ENCODE results near the gene GOLGA8M.
"Not testable (repeated sequence)": the region's sequence is repeated elsewhere in the genome, so short reads cannot be mapped to it uniquely, and the experiment has no call there.

Gene GOLGA8M

GRCh38 chr15:28693021-28693420, 19.2 kb downstream of the GOLGA8M start:
- H3K4me3 ChIP-seq (ENCODE audit: low read length in 2 of 2); H2AK5ac ChIP-seq (ENCODE audit: low read depth, low read length); H3K4me1 ChIP-seq (ENCODE audit: control insufficient read depth in 2 of 2, insufficient read depth in 1 of 2, low read depth in 1 of 2, low read length in 2 of 2); H3K79me1 ChIP-seq (ENCODE audit: low read depth, low read length); H2BK120ac ChIP-seq (ENCODE audit: low read depth, low read length); H3K4me2 ChIP-seq (ENCODE audit: insufficient read depth, low read length, poor library complexity, severe bottlenecking); H3K9me3 ChIP-seq (replicated peaks in 1 of 2; ENCODE audit: control insufficient read depth in 2 of 2, insufficient read depth in 1 of 2, low read depth in 1 of 2, low read length in 2 of 2); H3K18ac ChIP-seq (ENCODE audit: low read length); H2BK15ac ChIP-seq (ENCODE audit: low read length); DNase-seq (ENCODE audit: low spot score); H4K8ac ChIP-seq (ENCODE audit: low read depth, low read length); H2BK5ac ChIP-seq (ENCODE audit: low read length); H3K9ac ChIP-seq (ENCODE audit: low read depth, low read length, poor library complexity); H2AFZ ChIP-seq (ENCODE audit: low read length); H2BK12ac ChIP-seq (ENCODE audit: low read length); H3K27ac ChIP-seq (replicated peaks; ENCODE audit: low read length); H3K36me3 ChIP-seq (replicated peaks in 1 of 2; ENCODE audit: control insufficient read depth in 2 of 2, insufficient read depth in 2 of 2, low read length in 2 of 2); H3K14ac ChIP-seq (ENCODE audit: low read length); H3K23ac ChIP-seq (ENCODE audit: low read depth, low read length, poor library complexity); H3K4ac ChIP-seq (ENCODE audit: low read length); H4K91ac ChIP-seq (ENCODE audit: low read depth, low read length, poor library complexity); H3K27me3 ChIP-seq (ENCODE audit: control insufficient read depth in 3 of 3, insufficient read depth in 3 of 3, low read depth in 1 of 3, low read length in 3 of 3): not testable (repeated sequence)
- WGBS, 2 donors (ENCODE audit: extremely low coverage in 2 of 2, insufficient read length in 2 of 2, insufficient replicate concordance in 1 of 2): no CpG with 5 or more reads among the region's 14 CpGs

- H3K4ac ChIP-seq (ENCODE audit: low read length); H2AK5ac ChIP-seq (ENCODE audit: low read depth, low read length); H3K9ac ChIP-seq (ENCODE audit: low read depth, low read length, poor library complexity); H4K8ac ChIP-seq (ENCODE audit: low read depth, low read length); H4K91ac ChIP-seq (ENCODE audit: low read depth, low read length, poor library complexity); H3K27ac ChIP-seq (replicated peaks; ENCODE audit: low read length); H3K36me3 ChIP-seq (replicated peaks in 1 of 2; ENCODE audit: control insufficient read depth in 2 of 2, insufficient read depth in 2 of 2, low read length in 2 of 2); H2BK12ac ChIP-seq (ENCODE audit: low read length); H3K18ac ChIP-seq (ENCODE audit: low read length); H3K27me3 ChIP-seq (ENCODE audit: control insufficient read depth in 3 of 3, insufficient read depth in 3 of 3, low read depth in 1 of 3, low read length in 3 of 3); H3K9me3 ChIP-seq (replicated peaks in 1 of 2; ENCODE audit: control insufficient read depth in 2 of 2, insufficient read depth in 1 of 2, low read depth in 1 of 2, low read length in 2 of 2); H3K4me1 ChIP-seq (ENCODE audit: control insufficient read depth in 2 of 2, insufficient read depth in 1 of 2, low read depth in 1 of 2, low read length in 2 of 2); H2BK5ac ChIP-seq (ENCODE audit: low read length); H3K4me2 ChIP-seq (ENCODE audit: insufficient read depth, low read length, poor library complexity, severe bottlenecking); H3K79me1 ChIP-seq (ENCODE audit: low read depth, low read length); H3K14ac ChIP-seq (ENCODE audit: low read length); H3K23ac ChIP-seq (ENCODE audit: low read depth, low read length, poor library complexity); DNase-seq (ENCODE audit: low spot score); H3K4me3 ChIP-seq (ENCODE audit: low read length in 2 of 2); H2BK15ac ChIP-seq (ENCODE audit: low read length); H2AFZ ChIP-seq (ENCODE audit: low read length); H2BK120ac ChIP-seq (ENCODE audit: low read depth, low read length): not testable (repeated sequence)
- no CpG with 5 or more reads among the region's 2 CpGs for WGBS, 2 donors (ENCODE audit: extremely low coverage in 2 of 2, insufficient read length in 2 of 2, insufficient replicate concordance in 1 of 2)
Measured at GRCh38 chr15:28673533-28673932, 38.7 kb downstream of the GOLGA8M start.

GRCh38 chr15:28672122-28672521, 40.1 kb downstream of the GOLGA8M start:
- not testable (repeated sequence) for H4K8ac ChIP-seq (ENCODE audit: low read depth, low read length); H3K4me1 ChIP-seq (ENCODE audit: control insufficient read depth in 2 of 2, insufficient read depth in 1 of 2, low read depth in 1 of 2, low read length in 2 of 2); H2BK120ac ChIP-seq (ENCODE audit: low read depth, low read length); H3K9me3 ChIP-seq (replicated peaks in 1 of 2; ENCODE audit: control insufficient read depth in 2 of 2, insufficient read depth in 1 of 2, low read depth in 1 of 2, low read length in 2 of 2); H3K23ac ChIP-seq (ENCODE audit: low read depth, low read length, poor library complexity); H3K18ac ChIP-seq (ENCODE audit: low read length); H2BK15ac ChIP-seq (ENCODE audit: low read length); H3K36me3 ChIP-seq (replicated peaks in 1 of 2; ENCODE audit: control insufficient read depth in 2 of 2, insufficient read depth in 2 of 2, low read length in 2 of 2); H3K4me2 ChIP-seq (ENCODE audit: insufficient read depth, low read length, poor library complexity, severe bottlenecking); H2AFZ ChIP-seq (ENCODE audit: low read length); H3K79me1 ChIP-seq (ENCODE audit: low read depth, low read length); H4K91ac ChIP-seq (ENCODE audit: low read depth, low read length, poor library complexity); H3K14ac ChIP-seq (ENCODE audit: low read length); H3K9ac ChIP-seq (ENCODE audit: low read depth, low read length, poor library complexity); H2BK5ac ChIP-seq (ENCODE audit: low read length); DNase-seq (ENCODE audit: low spot score); H2BK12ac ChIP-seq (ENCODE audit: low read length); H2AK5ac ChIP-seq (ENCODE audit: low read depth, low read length); H3K4ac ChIP-seq (ENCODE audit: low read length); H3K27me3 ChIP-seq (ENCODE audit: control insufficient read depth in 3 of 3, insufficient read depth in 3 of 3, low read depth in 1 of 3, low read length in 3 of 3); H3K27ac ChIP-seq (replicated peaks; ENCODE audit: low read length); H3K4me3 ChIP-seq (ENCODE audit: low read length in 2 of 2)
- WGBS, 2 donors (ENCODE audit: extremely low coverage in 2 of 2, insufficient read length in 2 of 2, insufficient replicate concordance in 1 of 2): no CpG with 5 or more reads among the region's 3 CpGs

GRCh38 chr15:28666402-28666801, 45.8 kb downstream of the GOLGA8M start:
- no CpG with 5 or more reads among the region's 4 CpGs for WGBS, 2 donors (ENCODE audit: extremely low coverage in 2 of 2, insufficient read length in 2 of 2, insufficient replicate concordance in 1 of 2)
- H2BK12ac ChIP-seq (ENCODE audit: low read length): not testable (repeated sequence)

More at GRCh38 chr15:28666402-28666801, 45.8 kb downstream of the GOLGA8M start:
- H3K23ac ChIP-seq (ENCODE audit: low read depth, low read length, poor library complexity); H3K4ac ChIP-seq (ENCODE audit: low read length); H3K4me3 ChIP-seq (ENCODE audit: low read length in 2 of 2); H3K9ac ChIP-seq (ENCODE audit: low read depth, low read length, poor library complexity); H2BK15ac ChIP-seq (ENCODE audit: low read length); H2AFZ ChIP-seq (ENCODE audit: low read length); H3K27ac ChIP-seq (replicated peaks; ENCODE audit: low read length); H4K8ac ChIP-seq (ENCODE audit: low read depth, low read length); H3K9me3 ChIP-seq (replicated peaks in 1 of 2; ENCODE audit: control insufficient read depth in 2 of 2, insufficient read depth in 1 of 2, low read depth in 1 of 2, low read length in 2 of 2); H3K36me3 ChIP-seq (replicated peaks in 1 of 2; ENCODE audit: control insufficient read depth in 2 of 2, insufficient read depth in 2 of 2, low read length in 2 of 2); H2BK120ac ChIP-seq (ENCODE audit: low read depth, low read length); H3K14ac ChIP-seq (ENCODE audit: low read length); H2AK5ac ChIP-seq (ENCODE audit: low read depth, low read length); H3K4me1 ChIP-seq (ENCODE audit: control insufficient read depth in 2 of 2, insufficient read depth in 1 of 2, low read depth in 1 of 2, low read length in 2 of 2); H3K4me2 ChIP-seq (ENCODE audit: insufficient read depth, low read length, poor library complexity, severe bottlenecking); DNase-seq (ENCODE audit: low spot score); H2BK5ac ChIP-seq (ENCODE audit: low read length); H4K91ac ChIP-seq (ENCODE audit: low read depth, low read length, poor library complexity); H3K18ac ChIP-seq (ENCODE audit: low read length); H3K79me1 ChIP-seq (ENCODE audit: low read depth, low read length); H3K27me3 ChIP-seq (ENCODE audit: control insufficient read depth in 3 of 3, insufficient read depth in 3 of 3, low read depth in 1 of 3, low read length in 3 of 3): not testable (repeated sequence)
